BLaER1 (cell line): Measurements from ENCODE around the gene ANTXR1.

Source experiments
- H3K27ac ChIP-seq: shearing (Covaris generic); formaldehyde crosslinking; 2 replicates; pipeline ENCODE4 v1.8.1; 2022
- H3K27me3 ChIP-seq: shearing (Covaris generic); formaldehyde crosslinking; 2 replicates; pipeline ENCODE4 v1.8.1; 2022
- H3K36me3 ChIP-seq: shearing (Covaris generic); formaldehyde crosslinking; 2 replicates; pipeline ENCODE4 v1.8.1; 2022
- H3K4me1 ChIP-seq: shearing (Covaris generic); formaldehyde crosslinking; 2 replicates; pipeline ENCODE4 v1.8.1; 2022
- H3K4me2 ChIP-seq: shearing (Covaris generic); formaldehyde crosslinking; 2 replicates; pipeline ENCODE4 v1.8.1; 2022
- H3K4me3 ChIP-seq: shearing (Covaris generic); formaldehyde crosslinking; 2 replicates; pipeline ENCODE4 v1.8.1; 2022
- H3K9ac ChIP-seq: shearing (Covaris generic); formaldehyde crosslinking; 2 replicates; pipeline ENCODE4 v1.8.1; 2022
- H3K9me3 ChIP-seq: shearing (Covaris generic); formaldehyde crosslinking; 2 replicates; pipeline ENCODE4 v1.8.1; 2022
- H4K20me1 ChIP-seq: shearing (Covaris generic); formaldehyde crosslinking; 2 replicates; pipeline ENCODE4 v1.8.1; 2022
- Cebpa-rat ChIP-seq: shearing (Covaris generic); IDR thresholded peaks from 2 replicates; pipeline ENCODE4 v1.8.1; 2022

The ANTXR1 gene

GRCh38 chr2:69017835-69018234, 4.9 kb downstream of the ANTXR1 start:
- Histone ChIP-seq H3K4me2 (no peak overlapping the region), H3K4me3 (no peak overlapping the region), H4K20me1 (peaks cover 11% of the 10 kb centered on the region; the same call in 1 of the 2 replicates), H3K9me3 (no peaks in the 10 kb centered on the region), H3K27ac (no peak overlapping the region), H3K4me1 (peaks cover 13% of the 10 kb centered on the region), H3K9ac (no peak overlapping the region), H3K36me3 (no peaks in the 10 kb centered on the region), H3K27me3 (peaks cover 24% of the 10 kb centered on the region)
- TF ChIP-seq Cebpa-rat: no peak

- no peak overlapping the region for H3K4me2 ChIP-seq
- no peak overlapping the region for H3K9ac ChIP-seq
- no peak overlapping the region for H3K27ac ChIP-seq
- H3K4me1 ChIP-seq: peaks cover 8% of the 10 kb centered on the region
- TF ChIP-seq Cebpa-rat: no peak
- peaks cover 11% of the 10 kb centered on the region; the same call in 1 of the 2 replicates for H4K20me1 ChIP-seq
- H3K27me3 ChIP-seq: peaks cover 17% of the 10 kb centered on the region
- no peaks in the 10 kb centered on the region for H3K36me3 ChIP-seq
- no peaks in the 10 kb centered on the region for H3K9me3 ChIP-seq
- no peak overlapping the region for H3K4me3 ChIP-seq
Observed at GRCh38 chr2:69018678-69019095, 5.7 kb downstream of the ANTXR1 start.

GRCh38 chr2:69020496-69021426, 7.8 kb downstream of the ANTXR1 start:
- TF ChIP-seq Cebpa-rat: no peak
- Histone ChIP-seq H3K27ac (no peak overlapping the region), H3K4me3 (no peak overlapping the region), H3K36me3 (no peaks in the 10 kb centered on the region), H3K4me2 (no peak overlapping the region), H3K4me1 (no peaks in the 10 kb centered on the region), H4K20me1 (no peaks in the 10 kb centered on the region), H3K27me3 (no peaks in the 10 kb centered on the region; the same call in 1 of the 2 replicates), H3K9ac (no peak overlapping the region), H3K9me3 (no peaks in the 10 kb centered on the region)

GRCh38 chr2:69021727-69022126, 8.7 kb downstream of the ANTXR1 start:
- no peak overlapping the region for H3K27ac ChIP-seq
- H3K4me1 ChIP-seq: no peaks in the 10 kb centered on the region
- no peaks in the 10 kb centered on the region for H3K36me3 ChIP-seq
- no peak overlapping the region for H3K9ac ChIP-seq
- H4K20me1 ChIP-seq: no peaks in the 10 kb centered on the region
- no peak overlapping the region for H3K4me3 ChIP-seq
- H3K9me3 ChIP-seq: no peaks in the 10 kb centered on the region
- H3K4me2 ChIP-seq: no peak overlapping the region
- no peak for TF ChIP-seq Cebpa-rat
- H3K27me3 ChIP-seq: no peaks in the 10 kb centered on the region

- no peaks in the 10 kb centered on the region for H3K27me3 ChIP-seq
- H4K20me1 ChIP-seq: no peaks in the 10 kb centered on the region
- no peak for TF ChIP-seq Cebpa-rat
- no peak overlapping the region for H3K4me3 ChIP-seq
- no peak overlapping the region for H3K27ac ChIP-seq
- no peak overlapping the region for H3K4me2 ChIP-seq
- no peaks in the 10 kb centered on the region for H3K36me3 ChIP-seq
- no peaks in the 10 kb centered on the region for H3K4me1 ChIP-seq
- H3K9me3 ChIP-seq: peaks cover 7% of the 10 kb centered on the region; the same call in 1 of the 2 replicates
- H3K9ac ChIP-seq: no peak overlapping the region
Observed at GRCh38 chr2:69022548-69022947, 9.6 kb downstream of the ANTXR1 start.

GRCh38 chr2:69023236-69023635, 10.3 kb downstream of the ANTXR1 start:
- H3K4me3 ChIP-seq: no peak overlapping the region
- no peaks in the 10 kb centered on the region for H3K36me3 ChIP-seq
- H3K27ac ChIP-seq: no peak overlapping the region
- H4K20me1 ChIP-seq: no peaks in the 10 kb centered on the region
- H3K4me2 ChIP-seq: no peak overlapping the region
- H3K9me3 ChIP-seq: peaks cover 11% of the 10 kb centered on the region; the same call in 1 of the 2 replicates
- no peaks in the 10 kb centered on the region for H3K27me3 ChIP-seq
- no peaks in the 10 kb centered on the region for H3K4me1 ChIP-seq
- H3K9ac ChIP-seq: no peak overlapping the region
- TF ChIP-seq Cebpa-rat: no peak

- H3K9ac ChIP-seq: no peak overlapping the region
- no peak for TF ChIP-seq Cebpa-rat
Observed at GRCh38 chr2:69026026-69026425, 13.0 kb downstream of the ANTXR1 start.

GRCh38 chr2:69026691-69027459, 13.9 kb downstream of the ANTXR1 start:
- Histone ChIP-seq H3K9me3 (peaks cover 11% of the 10 kb centered on the region; the same call in 1 of the 2 replicates), H3K27ac (no peak overlapping the region), H3K4me2 (no peak overlapping the region), H3K4me3 (no peak overlapping the region), H3K9ac (no peak overlapping the region), H3K4me1 (no peaks in the 10 kb centered on the region), H3K27me3 (no peaks in the 10 kb centered on the region), H3K36me3 (no peaks in the 10 kb centered on the region), H4K20me1 (no peaks in the 10 kb centered on the region)
- no peak for TF ChIP-seq Cebpa-rat

More at GRCh38 chr2:69026026-69026425, 13.0 kb downstream of the ANTXR1 start:
- peaks cover 11% of the 10 kb centered on the region; the same call in 1 of the 2 replicates for H3K9me3 ChIP-seq
- H3K4me2 ChIP-seq: no peak overlapping the region
- no peaks in the 10 kb centered on the region for H3K27me3 ChIP-seq
- H3K27ac ChIP-seq: no peak overlapping the region
- no peaks in the 10 kb centered on the region for H3K36me3 ChIP-seq
- no peaks in the 10 kb centered on the region for H4K20me1 ChIP-seq
- H3K4me1 ChIP-seq: no peaks in the 10 kb centered on the region
- no peak overlapping the region for H3K4me3 ChIP-seq

GRCh38 chr2:69030800-69031428, 17.9 kb downstream of the ANTXR1 start:
- H3K9ac ChIP-seq: no peak overlapping the region
- no peaks in the 10 kb centered on the region for H3K27me3 ChIP-seq
- TF ChIP-seq Cebpa-rat: no peak
- H3K36me3 ChIP-seq: no peaks in the 10 kb centered on the region
- H3K4me3 ChIP-seq: no peak overlapping the region
- no peaks in the 10 kb centered on the region for H4K20me1 ChIP-seq
- peaks cover 11% of the 10 kb centered on the region; the same call in 1 of the 2 replicates for H3K9me3 ChIP-seq
- no peaks in the 10 kb centered on the region for H3K4me1 ChIP-seq
- H3K27ac ChIP-seq: no peak overlapping the region
- H3K4me2 ChIP-seq: no peak overlapping the region
